HepG2 (cell line): Measurements from ENCODE around the gene ZNF700. TPM values are rescaled to one million over a fixed set of nuclear protein-coding genes. Genes with fewer than 3 reads are reported as not detected.

ENCODE experiments used
- MYNN ChIP-seq: sonication (generic); formaldehyde crosslinking; IDR thresholded peaks from 2 replicates; pipeline ENCODE4 v1.4.0; 2020; ENCODE audit warnings: mild to moderate bottlenecking, low read depth, missing genetic modification reagents
- NONO ChIP-seq, 2 experiments: fragments of 450-650 bp in 1 of 2; sonication (generic) in 1 of 2; formaldehyde crosslinking in 1 of 2; IDR thresholded peaks in 1 of 2; conservative IDR thresholded peaks in 1 of 2; 2 replicates each; pipeline versions ENCODE4 v1.6.1 to v1.8.0; 2017 to 2022; ENCODE audit warnings: mild to moderate bottlenecking in 1 of 2, missing genetic modification reagents in 1 of 2, moderate library complexity in 1 of 2
- PHF8 ChIP-seq: sonication (generic); formaldehyde crosslinking; IDR thresholded peaks from 2 replicates; pipeline ENCODE4 v1.5.0; 2020; ENCODE audit warnings: missing genetic modification reagents
- SYNCRIP ChIP-seq: fragments of 200-400 bp; formaldehyde crosslinking; IDR thresholded peaks from 2 replicates; pipeline ENCODE4 v1.6.1; 2018; ENCODE audit warnings: mild to moderate bottlenecking, low read depth, low read length; ENCODE audit not compliant: insufficient read depth
- TBX2 ChIP-seq: sonication (generic); formaldehyde crosslinking; IDR thresholded peaks from 2 replicates; pipeline ENCODE4 v1.5.0; 2020; ENCODE audit warnings: missing genetic modification reagents, mild to moderate bottlenecking, borderline replicate concordance
- ZNF235 ChIP-seq: sonication (generic); formaldehyde crosslinking; IDR thresholded peaks from 2 replicates; pipeline ENCODE4 v1.8.1; 2023; ENCODE audit warnings: mild to moderate bottlenecking, missing genetic modification reagents, borderline replicate concordance
- ZNF382 ChIP-seq: sonication (generic); formaldehyde crosslinking; IDR thresholded peaks from 2 replicates; pipeline ENCODE4 v1.5.0; 2020; ENCODE audit warnings: missing genetic modification reagents, mild to moderate bottlenecking, borderline replicate concordance
- ZNF383 ChIP-seq: sonication (generic); formaldehyde crosslinking; IDR thresholded peaks from 2 replicates; pipeline ENCODE4 v1.4.0; 2020; ENCODE audit warnings: missing genetic modification reagents, mild to moderate bottlenecking, borderline replicate concordance
- ZNF782 ChIP-seq: sonication (generic); formaldehyde crosslinking; IDR thresholded peaks from 2 replicates; pipeline ENCODE4 v1.4.0; 2020; ENCODE audit warnings: missing genetic modification reagents, mild to moderate bottlenecking, borderline replicate concordance
- polyA plus RNA-seq, 8 experiments: library from polyadenylated mRNA; depleted of rRNA in 3 of 8; stranded (reverse) in 7 of 8; unstranded in 1 of 8; fragments of >200 nt; fragmentation: Illumina TruSeq in 4 of 8; extraction: Trizol in 4 of 8; gene quantifications; 2 replicates each; pipeline versions ENCODE4 v1.2.1 to v1.2.3, GENCODE V29; 2011 to 2016; ENCODE audit warnings: low read depth in 4 of 8, missing spikeins in 1 of 8, mixed read lengths in 1 of 8; ENCODE audit not compliant: insufficient read depth in 1 of 8
- total RNA-seq, 5 experiments: library from RNA; depleted of rRNA; stranded (reverse); fragments of >200 nt; fragmentation: Illumina TruSeq; extraction: Trizol; gene quantifications; 2 replicates each; pipeline ENCODE4 v1.2.3, GENCODE V29; 2016; ENCODE audit warnings: low read depth in 1 of 5
- TF ChIP-seq, protein P1 (sequence below), 2 experiments: fragments of 450-650 bp in 1 of 2; sonication (generic) in 1 of 2; formaldehyde crosslinking in 1 of 2; IDR thresholded peaks; 2 replicates each; pipeline versions ENCODE4 v1.6.1 to v1.8.0; 2016 to 2022; ENCODE audit warnings: antibody characterized with exemption in 1 of 2, mild to moderate bottlenecking in 1 of 2, missing genetic modification reagents in 1 of 2
- TF ChIP-seq, protein P2 (sequence below): IDR thresholded peaks from 2 replicates; pipeline ENCODE4 v1.6.1; 2016; ENCODE audit warnings: control low read depth
- TF ChIP-seq, protein P3 (sequence below): sonication (generic); formaldehyde crosslinking; IDR thresholded peaks from 2 replicates; pipeline ENCODE4 v1.5.0; 2020; ENCODE audit warnings: missing genetic modification reagents

The ZNF700 gene
- total and polyA plus RNA-seq, 2 of the 13 experiments (the other 11 are each of a cell fraction or from before 2014, with no cell fraction given), result 6.0 to 12.8 TPM

DNA sequence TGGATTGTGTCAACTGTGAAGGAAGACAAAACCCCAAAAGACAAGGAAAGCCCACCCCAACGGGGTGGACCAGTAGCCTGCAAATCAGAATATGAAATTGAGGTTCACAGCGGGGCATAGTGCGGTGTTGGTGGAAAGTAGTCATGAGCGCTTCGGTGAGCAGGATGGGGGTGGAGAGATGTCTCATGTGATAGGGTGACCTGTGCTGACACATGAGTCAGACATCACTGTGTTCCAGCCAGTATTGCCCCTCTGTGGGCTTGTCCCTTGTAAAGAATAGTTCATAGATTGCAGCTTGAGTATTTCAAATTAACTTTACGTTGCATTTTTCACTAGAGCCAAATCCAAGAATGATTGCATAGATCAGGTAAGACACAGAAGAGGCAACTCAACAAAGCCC is 30.1 kb upstream of the ZNF700 start (continued):
- TF ChIP-seq, protein P1, sequence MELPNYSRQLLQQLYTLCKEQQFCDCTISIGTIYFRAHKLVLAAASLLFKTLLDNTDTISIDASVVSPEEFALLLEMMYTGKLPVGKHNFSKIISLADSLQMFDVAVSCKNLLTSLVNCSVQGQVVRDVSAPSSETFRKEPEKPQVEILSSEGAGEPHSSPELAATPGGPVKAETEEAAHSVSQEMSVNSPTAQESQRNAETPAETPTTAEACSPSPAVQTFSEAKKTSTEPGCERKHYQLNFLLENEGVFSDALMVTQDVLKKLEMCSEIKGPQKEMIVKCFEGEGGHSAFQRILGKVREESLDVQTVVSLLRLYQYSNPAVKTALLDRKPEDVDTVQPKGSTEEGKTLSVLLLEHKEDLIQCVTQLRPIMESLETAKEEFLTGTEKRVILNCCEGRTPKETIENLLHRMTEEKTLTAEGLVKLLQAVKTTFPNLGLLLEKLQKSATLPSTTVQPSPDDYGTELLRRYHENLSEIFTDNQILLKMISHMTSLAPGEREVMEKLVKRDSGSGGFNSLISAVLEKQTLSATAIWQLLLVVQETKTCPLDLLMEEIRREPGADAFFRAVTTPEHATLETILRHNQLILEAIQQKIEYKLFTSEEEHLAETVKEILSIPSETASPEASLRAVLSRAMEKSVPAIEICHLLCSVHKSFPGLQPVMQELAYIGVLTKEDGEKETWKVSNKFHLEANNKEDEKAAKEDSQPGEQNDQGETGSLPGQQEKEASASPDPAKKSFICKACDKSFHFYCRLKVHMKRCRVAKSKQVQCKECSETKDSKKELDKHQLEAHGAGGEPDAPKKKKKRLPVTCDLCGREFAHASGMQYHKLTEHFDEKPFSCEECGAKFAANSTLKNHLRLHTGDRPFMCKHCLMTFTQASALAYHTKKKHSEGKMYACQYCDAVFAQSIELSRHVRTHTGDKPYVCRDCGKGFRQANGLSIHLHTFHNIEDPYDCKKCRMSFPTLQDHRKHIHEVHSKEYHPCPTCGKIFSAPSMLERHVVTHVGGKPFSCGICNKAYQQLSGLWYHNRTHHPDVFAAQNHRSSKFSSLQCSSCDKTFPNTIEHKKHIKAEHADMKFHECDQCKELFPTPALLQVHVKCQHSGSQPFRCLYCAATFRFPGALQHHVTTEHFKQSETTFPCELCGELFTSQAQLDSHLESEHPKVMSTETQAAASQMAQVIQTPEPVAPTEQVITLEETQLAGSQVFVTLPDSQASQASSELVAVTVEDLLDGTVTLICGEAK (IDR thresholded peaks at IDR 0.05), result no peak
- TF ChIP-seq, protein P1 (CRISPR knock-in tag; IDR thresholded peaks at IDR 0.05), result no peak
- TF ChIP-seq NONO (IDR thresholded peaks at IDR 0.05) (no peak), NONO (CRISPR knock-in tag; conservative IDR thresholded peaks at IDR 0.05) (no peak), TBX2 (CRISPR knock-in tag) (no peak), ZNF383 (CRISPR knock-in tag) (no peak), ZNF235 (CRISPR knock-in tag) (no peak), MYNN (CRISPR knock-in tag) (no peak), PHF8 (no peak), ZNF782 (CRISPR knock-in tag) (no peak), SYNCRIP (no peak), ZNF382 (CRISPR knock-in tag) (no peak)
- TF ChIP-seq, protein P2, sequence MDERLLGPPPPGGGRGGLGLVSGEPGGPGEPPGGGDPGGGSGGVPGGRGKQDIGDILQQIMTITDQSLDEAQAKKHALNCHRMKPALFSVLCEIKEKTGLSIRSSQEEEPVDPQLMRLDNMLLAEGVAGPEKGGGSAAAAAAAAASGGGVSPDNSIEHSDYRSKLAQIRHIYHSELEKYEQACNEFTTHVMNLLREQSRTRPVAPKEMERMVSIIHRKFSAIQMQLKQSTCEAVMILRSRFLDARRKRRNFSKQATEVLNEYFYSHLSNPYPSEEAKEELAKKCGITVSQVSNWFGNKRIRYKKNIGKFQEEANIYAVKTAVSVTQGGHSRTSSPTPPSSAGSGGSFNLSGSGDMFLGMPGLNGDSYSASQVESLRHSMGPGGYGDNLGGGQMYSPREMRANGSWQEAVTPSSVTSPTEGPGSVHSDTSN (CRISPR knock-in tag), result no peak
- TF ChIP-seq, protein P3, sequence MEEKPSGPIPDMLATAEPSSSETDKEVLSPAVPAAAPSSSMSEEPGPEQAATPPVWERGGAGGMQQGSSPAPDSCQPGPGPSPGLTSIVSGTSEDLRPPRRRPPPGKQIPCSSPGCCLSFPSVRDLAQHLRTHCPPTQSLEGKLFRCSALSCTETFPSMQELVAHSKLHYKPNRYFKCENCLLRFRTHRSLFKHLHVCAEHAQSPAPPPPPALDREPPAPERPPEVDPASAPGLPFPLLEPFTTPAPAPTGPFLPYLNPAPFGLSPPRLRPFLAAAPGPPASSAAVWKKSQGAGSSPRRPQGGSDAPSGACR (CRISPR knock-in tag), result no peak
